ENCODE data around the gene UGT1A8. TPM values are rescaled to one million over a fixed set of nuclear protein-coding genes. Genes with fewer than 3 reads are reported as not detected.
"Not testable (repeated sequence)": the region's sequence is repeated elsewhere in the genome, so short reads cannot be mapped to it uniquely, and the experiment has no call there.

UGT1A8 gene
- total RNA-seq, 1 donor from 2014 or later = not detected

GRCh38 chr2:233740870-233741269, 123.4 kb downstream of the UGT1A8 start:
- H3K9me3 Mint-ChIP-seq (ENCODE audit: unreplicated experiment) = peaks cover 3% of the 10 kb centered on the region
- H3K4me1 Mint-ChIP-seq (ENCODE audit: low read depth, unreplicated experiment) = no peaks in the 10 kb centered on the region
- peaks cover 5% of the 10 kb centered on the region for H3K36me3 Mint-ChIP-seq (ENCODE audit: unreplicated experiment)
- no peak for DNase-seq
- peaks cover 3% of the 10 kb centered on the region for H3K27me3 Mint-ChIP-seq (ENCODE audit: unreplicated experiment)
- no peak for TF ChIP-seq CTCF (IDR thresholded peaks at IDR 0.05; ENCODE audit: partially characterized antibody, unreplicated experiment)
- no peak overlapping the region for H3K27ac Mint-ChIP-seq (ENCODE audit: unreplicated experiment)
- no peak overlapping the region for H3K4me3 Mint-ChIP-seq (ENCODE audit: unreplicated experiment)

DNA sequence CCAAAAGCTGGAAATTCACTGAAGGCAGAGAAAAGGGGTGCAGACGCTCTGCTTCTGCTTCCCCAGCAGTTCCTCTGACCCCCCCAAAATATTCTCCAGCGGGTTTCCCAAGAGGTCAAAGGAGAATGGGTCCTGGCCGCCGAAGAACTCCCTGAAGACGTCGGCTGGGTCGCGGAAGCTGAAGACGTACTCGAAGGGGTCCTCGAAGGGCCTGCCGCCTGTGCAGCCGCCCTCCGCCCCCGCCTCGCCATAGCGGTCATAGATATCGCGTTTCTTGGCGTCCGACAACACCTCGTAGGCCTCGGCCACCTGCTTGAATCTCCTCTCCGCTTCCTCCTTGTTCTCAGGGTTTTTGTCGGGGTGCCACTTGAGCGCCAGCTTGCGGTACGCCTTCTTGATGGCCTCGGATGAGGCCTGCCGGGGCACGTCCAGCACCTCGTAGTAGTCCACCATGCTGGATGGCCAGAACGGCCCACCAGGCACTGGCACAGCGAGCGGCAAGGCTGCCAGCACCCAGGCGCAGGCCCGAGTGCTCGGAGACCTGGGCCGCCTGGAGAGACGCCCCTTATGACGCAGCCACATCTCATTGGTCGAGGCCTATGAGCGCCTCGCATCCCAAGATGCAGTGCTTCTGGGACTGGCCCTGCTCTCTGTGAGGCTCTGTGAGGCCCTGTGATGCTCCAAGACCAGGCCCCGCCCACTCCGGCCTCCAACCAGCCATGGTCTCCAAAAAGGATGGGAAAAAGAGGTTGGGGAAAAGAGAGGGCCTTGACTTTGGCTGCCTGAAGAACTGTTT, 126.2 kb downstream of the UGT1A8 start:
- H3K27me3 Mint-ChIP-seq (ENCODE audit: unreplicated experiment) = peaks cover 1% of the 10 kb centered on the region
- no peak for TF ChIP-seq CTCF (IDR thresholded peaks at IDR 0.05; ENCODE audit: partially characterized antibody, unreplicated experiment)
- peaks cover 7% of the 10 kb centered on the region for H3K36me3 Mint-ChIP-seq (ENCODE audit: unreplicated experiment)
- H3K27ac Mint-ChIP-seq (ENCODE audit: unreplicated experiment) = no peak overlapping the region
- no peak overlapping the region for H3K4me3 Mint-ChIP-seq (ENCODE audit: unreplicated experiment)
- DNase-seq = no peak
- H3K9me3 Mint-ChIP-seq (ENCODE audit: unreplicated experiment) = peaks cover 5% of the 10 kb centered on the region
- H3K4me1 Mint-ChIP-seq (ENCODE audit: low read depth, unreplicated experiment) = no peaks in the 10 kb centered on the region

DNA sequence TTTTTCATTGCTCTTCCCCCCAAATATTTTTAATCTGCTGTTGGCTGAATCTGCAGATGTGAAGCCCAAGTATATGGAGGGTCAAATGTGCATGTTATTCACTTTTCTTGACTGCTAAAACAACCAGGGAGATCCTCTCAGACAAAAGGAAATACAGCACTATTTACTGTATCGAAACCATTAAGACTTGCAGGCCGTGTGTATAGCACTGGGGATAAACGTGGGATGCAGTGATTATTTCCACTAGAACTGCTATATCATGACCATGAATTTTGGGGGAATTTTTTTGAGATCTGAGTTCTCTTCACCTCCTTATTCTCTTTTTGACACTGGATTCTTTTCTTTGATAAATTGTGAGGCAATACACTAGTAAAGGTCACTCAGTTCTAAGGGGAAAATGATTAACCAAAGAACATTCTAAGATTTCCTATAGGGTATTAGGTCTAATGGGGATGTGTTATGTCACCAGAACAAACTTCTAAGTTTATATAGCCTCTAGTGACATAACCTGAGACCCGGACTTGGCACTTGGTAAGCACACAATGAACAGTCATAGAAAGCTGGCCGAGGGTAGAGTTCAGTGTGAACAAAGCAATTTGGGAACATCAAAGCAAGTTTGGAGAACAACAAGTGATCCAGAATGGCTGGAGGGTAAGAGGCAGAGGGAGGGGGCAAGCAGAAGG, 127.8 kb downstream of the UGT1A8 start:
- no peak overlapping the region for H3K4me3 Mint-ChIP-seq (ENCODE audit: unreplicated experiment)
- peaks cover 5% of the 10 kb centered on the region for H3K9me3 Mint-ChIP-seq (ENCODE audit: unreplicated experiment)
- no peaks in the 10 kb centered on the region for H3K4me1 Mint-ChIP-seq (ENCODE audit: low read depth, unreplicated experiment)
- TF ChIP-seq CTCF (IDR thresholded peaks at IDR 0.05; ENCODE audit: partially characterized antibody, unreplicated experiment) = no peak
- no peak overlapping the region for H3K27ac Mint-ChIP-seq (ENCODE audit: unreplicated experiment)
- DNase-seq = no peak
- peaks cover 3% of the 10 kb centered on the region for H3K27me3 Mint-ChIP-seq (ENCODE audit: unreplicated experiment)
- peaks cover 7% of the 10 kb centered on the region for H3K36me3 Mint-ChIP-seq (ENCODE audit: unreplicated experiment)

- not testable (repeated sequence) for H3K27me3 Mint-ChIP-seq (ENCODE audit: unreplicated experiment); DNase-seq; H3K4me1 Mint-ChIP-seq (ENCODE audit: low read depth, unreplicated experiment); H3K36me3 Mint-ChIP-seq (ENCODE audit: unreplicated experiment); H3K27ac Mint-ChIP-seq (ENCODE audit: unreplicated experiment); H3K4me3 Mint-ChIP-seq (ENCODE audit: unreplicated experiment); H3K9me3 Mint-ChIP-seq (ENCODE audit: unreplicated experiment)
These were observed 128.4 kb downstream of the UGT1A8 start for GRCh38 chr2:233745838-233746237.

- no peak for DNase-seq
- no peak for TF ChIP-seq CTCF (IDR thresholded peaks at IDR 0.05; ENCODE audit: partially characterized antibody, unreplicated experiment)
- Mint-ChIP-seq H3K27me3 (ENCODE audit: unreplicated experiment) (peaks cover 4% of the 10 kb centered on the region), H3K9me3 (ENCODE audit: unreplicated experiment) (peaks cover 7% of the 10 kb centered on the region), H3K27ac (ENCODE audit: unreplicated experiment) (no peak overlapping the region), H3K4me3 (ENCODE audit: unreplicated experiment) (no peak overlapping the region), H3K36me3 (ENCODE audit: unreplicated experiment) (peaks cover 14% of the 10 kb centered on the region), H3K4me1 (ENCODE audit: low read depth, unreplicated experiment) (no peaks in the 10 kb centered on the region)
These were observed 129.2 kb downstream of the UGT1A8 start for GRCh38 chr2:233746475-233747282.

Measured in glutamatergic neuron (in vitro differentiated cells).